Measurements from ENCODE around the gene MBD6. TPM values are rescaled to one million over a fixed set of nuclear protein-coding genes. Genes with fewer than 3 reads are reported as not detected.
A peak's percentile ranks its signal among the peaks of the same experiment; 100 is the strongest.

The MBD6 gene
- total and polyA plus RNA-seq, 2 experiments from 2014 or later: 14.1 to 36.9 TPM

GRCh38 chr12:57549909-57550640 lies 27.5 kb downstream of the MBD6 start, which contains the start of gene KIF5A:
TSS of gene KIF5A (plus strand) at chr12:57550044. CDS start at chr12:57550272, 228 bp downstream.
- H3K9me3 ChIP-seq (ENCODE audit: low read depth): no peaks in the 10 kb centered on the region
- TF ChIP-seq CTCF (IDR thresholded peaks at IDR 0.05; ENCODE audit: low read depth, low read length): peak; percentile 10
- H3K27ac ChIP-seq: no peak within 1 kb of the TSS
- peaks cover 6% of the 10 kb centered on the region for H3K4me1 ChIP-seq (ENCODE audit: low read depth)
- no peaks in the 10 kb centered on the region for H3K36me3 ChIP-seq
- H3K4me3 ChIP-seq: peak within 1 kb of the TSS; percentile 25
- DNase-seq (ENCODE audit: low read depth in 1 of 2, low spot score in 1 of 2): peak in 1 of 2 donors; percentile 62
- H3K27me3 ChIP-seq: peaks cover 50% of the 10 kb centered on the region

- Histone ChIP-seq H3K4me1 (ENCODE audit: low read depth) (peaks cover 6% of the 10 kb centered on the region), H3K4me3 (no peak overlapping the region), H3K36me3 (no peaks in the 10 kb centered on the region), H3K27ac (no peak overlapping the region), H3K9me3 (ENCODE audit: low read depth) (no peaks in the 10 kb centered on the region), H3K27me3 (peaks cover 50% of the 10 kb centered on the region)
- no peak for DNase-seq (ENCODE audit: low read depth in 1 of 2, low spot score in 1 of 2)
- TF ChIP-seq CTCF (IDR thresholded peaks at IDR 0.05; ENCODE audit: low read depth, low read length): no peak
Observed at GRCh38 chr12:57550641-57551549, 28.3 kb downstream of the MBD6 start.

- Histone ChIP-seq H3K9me3 (ENCODE audit: low read depth) (no peaks in the 10 kb centered on the region), H3K27me3 (peaks cover 50% of the 10 kb centered on the region), H3K4me3 (no peak overlapping the region), H3K27ac (no peak overlapping the region), H3K4me1 (ENCODE audit: low read depth) (peaks cover 6% of the 10 kb centered on the region), H3K36me3 (no peaks in the 10 kb centered on the region)
- no peak for DNase-seq (ENCODE audit: low read depth in 1 of 2, low spot score in 1 of 2)
- no peak for TF ChIP-seq CTCF (IDR thresholded peaks at IDR 0.05; ENCODE audit: low read depth, low read length)
Observed at GRCh38 chr12:57551637-57552305, 29.1 kb downstream of the MBD6 start.

GRCh38 chr12:57552306-57552651 lies 29.7 kb downstream of the MBD6 start:
- Histone ChIP-seq H3K4me1 (ENCODE audit: low read depth) (peaks cover 6% of the 10 kb centered on the region), H3K9me3 (ENCODE audit: low read depth) (no peaks in the 10 kb centered on the region), H3K4me3 (no peak overlapping the region), H3K36me3 (no peaks in the 10 kb centered on the region), H3K27me3 (peaks cover 50% of the 10 kb centered on the region), H3K27ac (no peak overlapping the region)
- no peak for TF ChIP-seq CTCF (IDR thresholded peaks at IDR 0.05; ENCODE audit: low read depth, low read length)
- DNase-seq (ENCODE audit: low read depth in 1 of 2, low spot score in 1 of 2): no peak

- no peaks in the 10 kb centered on the region for H3K9me3 ChIP-seq (ENCODE audit: low read depth)
- H3K27ac ChIP-seq: no peak overlapping the region
- H3K4me3 ChIP-seq: no peak overlapping the region
- no peaks in the 10 kb centered on the region for H3K36me3 ChIP-seq
- TF ChIP-seq CTCF (IDR thresholded peaks at IDR 0.05; ENCODE audit: low read depth, low read length): no peak
- peaks cover 6% of the 10 kb centered on the region for H3K4me1 ChIP-seq (ENCODE audit: low read depth)
- peaks cover 49% of the 10 kb centered on the region for H3K27me3 ChIP-seq
- peak; percentile 16 to 19 for DNase-seq (ENCODE audit: low read depth in 1 of 2, low spot score in 1 of 2)
Observed at GRCh38 chr12:57552835-57553313, 30.2 kb downstream of the MBD6 start.

Data from cardiac muscle cell (in vitro differentiated cells and primary cell).